Measurements from ENCODE around the gene LIMD2.

LIMD2 gene

GRCh38 chr17:63694950-63695773 is 4.8 kb downstream of the LIMD2 start:
- TF ChIP-seq CTCF (IDR thresholded peaks at IDR 0.05; ENCODE audit: extremely low read depth, missing control alignments): no peak
- peak; percentile 56 for DNase-seq (ENCODE audit: low spot score)

GRCh38 chr17:63694229-63694949 is 5.5 kb downstream of the LIMD2 start:
- TF ChIP-seq CTCF (IDR thresholded peaks at IDR 0.05; ENCODE audit: extremely low read depth, missing control alignments): no peak

GRCh38 chr17:63693411-63694113 is 6.4 kb downstream of the LIMD2 start:
- no peak for DNase-seq (ENCODE audit: low spot score)
- TF ChIP-seq CTCF (IDR thresholded peaks at IDR 0.05; ENCODE audit: extremely low read depth, missing control alignments): no peak

More at GRCh38 chr17:63694229-63694949, 5.5 kb downstream of the LIMD2 start:
- DNase-seq (ENCODE audit: low spot score): no peak

GRCh38 chr17:63692195-63692816 is 7.6 kb downstream of the LIMD2 start:
- no peak for TF ChIP-seq CTCF (IDR thresholded peaks at IDR 0.05; ENCODE audit: extremely low read depth, missing control alignments)
- DNase-seq (ENCODE audit: low spot score): no peak

GRCh38 chr17:63689479-63689878 is 10.4 kb downstream of the LIMD2 start:
- DNase-seq (ENCODE audit: low spot score): no peak
- no peak for TF ChIP-seq CTCF (IDR thresholded peaks at IDR 0.05; ENCODE audit: extremely low read depth, missing control alignments)

GRCh38 chr17:63688396-63689020 is 11.4 kb downstream of the LIMD2 start:
- no peak for TF ChIP-seq CTCF (IDR thresholded peaks at IDR 0.05; ENCODE audit: extremely low read depth, missing control alignments)

More at GRCh38 chr17:63688396-63689020, 11.4 kb downstream of the LIMD2 start:
- peak; percentile 45 for DNase-seq (ENCODE audit: low spot score)

Measured in GM20000 (cell line).